ENCODE results near the gene ZKSCAN5.

- TF ChIP-seq CTCF (IDR thresholded peaks at IDR 0.05) (peak in 3 of 6 experiments; percentile 10 to 51 (median 13)), POLR2A (IDR thresholded peaks at IDR 0.05) (no peak)
Measured at GRCh38 chr7:99525713-99526440, 21.4 kb downstream of the ZKSCAN5 start.
